SU-DHL-6 (cell line): Measurements from ENCODE around the gene GPR119.

Experiments
- H2AFZ ChIP-seq: fragments of 200-600 bp; sonication (generic); 2 replicates; pipeline ENCODE4 v1.6.1; 2014; ENCODE audit warnings: low read depth, mild to moderate bottlenecking, moderate library complexity, mixed read lengths, antibody characterized with exemption, low read length; ENCODE audit not compliant: severe bottlenecking
- H3F3A ChIP-seq: fragments of 200-600 bp; shearing (Covaris generic); 2 replicates; pipeline ENCODE4 v1.6.0; 2016; ENCODE audit warnings: antibody characterized with exemption, mild to moderate bottlenecking; ENCODE audit not compliant: insufficient read depth
- H3K27ac ChIP-seq: fragments of 200-600 bp; sonication (generic); 2 replicates; pipeline ENCODE4 v1.5.1; 2016; ENCODE audit warnings: low read depth, mild to moderate bottlenecking, low read length, moderate library complexity, mixed read lengths
- H3K27me3 ChIP-seq: fragments of 200-600 bp; sonication (generic), shearing (Covaris generic); 2 replicates; pipeline ENCODE4 v1.6.0; 2014; ENCODE audit warnings: mild to moderate bottlenecking, low read length
- H3K36me3 ChIP-seq: fragments of 200-600 bp; sonication (generic); 2 replicates; pipeline ENCODE4 v1.6.1; 2014; ENCODE audit warnings: mild to moderate bottlenecking, low read length, mixed read lengths
- H3K4me2 ChIP-seq: fragments of 300-600, 200-600 bp; shearing (Covaris generic), sonication (generic); 2 replicates; pipeline ENCODE4 v1.6.0; 2014; ENCODE audit warnings: low read length, low read depth, mild to moderate bottlenecking; ENCODE audit not compliant: poor library complexity, severe bottlenecking
- H3K4me3 ChIP-seq: fragments of 200-600 bp; sonication (generic); 2 replicates; pipeline ENCODE4 v1.5.1; 2014; ENCODE audit warnings: antibody characterized with exemption, low read length, mild to moderate bottlenecking, mixed read lengths; ENCODE audit not compliant: insufficient read depth, poor library complexity, severe bottlenecking
- H3K79me2 ChIP-seq: fragments of 200-600 bp; sonication (generic); 2 replicates; pipeline ENCODE4 v1.6.1; 2014; ENCODE audit warnings: mild to moderate bottlenecking, low read length, moderate library complexity; ENCODE audit not compliant: insufficient read depth
- H3K9ac ChIP-seq: fragments of 200-600 bp; sonication (generic); 2 replicates; pipeline ENCODE4 v1.7.0; 2014; ENCODE audit warnings: mild to moderate bottlenecking, low read length
- H3K9me2 ChIP-seq: fragments of 200-600 bp; sonication (generic); replicated peaks from 2 replicates; pipeline ENCODE4 v1.6.1; 2014; ENCODE audit warnings: low read length; ENCODE audit not compliant: insufficient read depth
- H3K9me3 ChIP-seq: fragments of 200-600 bp; sonication (generic); 2 replicates; pipeline ENCODE4 v1.6.1; 2014; ENCODE audit warnings: low read length, mixed read lengths; ENCODE audit not compliant: insufficient read depth
- H4K20me1 ChIP-seq: fragments of 200-600 bp; sonication (generic); 2 replicates; pipeline ENCODE4 v1.6.1; 2014; ENCODE audit warnings: low read depth, mild to moderate bottlenecking, antibody characterized with exemption, low read length, moderate library complexity, mixed read lengths
- EZH2phosphoT487 ChIP-seq: fragments of 200-600 bp; sonication (generic), shearing (Covaris generic); conservative IDR thresholded peaks from 2 replicates; pipeline ENCODE4 v1.6.1; 2018; ENCODE audit warnings: mild to moderate bottlenecking, antibody characterized with exemption, low read length, moderate library complexity, mixed read lengths
- TF ChIP-seq, protein P1 (sequence below): fragments of 200-600 bp; sonication (generic); IDR thresholded peaks from one replicate; pipeline ENCODE4 v1.5.1; 2017; ENCODE audit warnings: antibody characterized with exemption, mild to moderate bottlenecking, low read length, moderate library complexity; ENCODE audit not compliant: insufficient read depth, poor library complexity, severe bottlenecking

GPR119 gene

GRCh38 chrX:130414800-130415199, 29.3 kb upstream of the GPR119 start:
- Histone ChIP-seq H3K36me3 (no peaks in the 10 kb centered on the region), H3K9me2 (no peaks in the 10 kb centered on the region), H3K9me3 (no peaks in the 10 kb centered on the region), H3K9ac (no peak overlapping the region), H2AFZ (no peak overlapping the region), H3K4me2 (no peak overlapping the region), H3K79me2 (no peaks in the 10 kb centered on the region), H3F3A (no peaks in the 10 kb centered on the region), H3K27me3 (no peaks in the 10 kb centered on the region), H3K27ac (no peak overlapping the region), H4K20me1 (no peaks in the 10 kb centered on the region), H3K4me3 (no peak overlapping the region)
- TF ChIP-seq, protein P1, sequence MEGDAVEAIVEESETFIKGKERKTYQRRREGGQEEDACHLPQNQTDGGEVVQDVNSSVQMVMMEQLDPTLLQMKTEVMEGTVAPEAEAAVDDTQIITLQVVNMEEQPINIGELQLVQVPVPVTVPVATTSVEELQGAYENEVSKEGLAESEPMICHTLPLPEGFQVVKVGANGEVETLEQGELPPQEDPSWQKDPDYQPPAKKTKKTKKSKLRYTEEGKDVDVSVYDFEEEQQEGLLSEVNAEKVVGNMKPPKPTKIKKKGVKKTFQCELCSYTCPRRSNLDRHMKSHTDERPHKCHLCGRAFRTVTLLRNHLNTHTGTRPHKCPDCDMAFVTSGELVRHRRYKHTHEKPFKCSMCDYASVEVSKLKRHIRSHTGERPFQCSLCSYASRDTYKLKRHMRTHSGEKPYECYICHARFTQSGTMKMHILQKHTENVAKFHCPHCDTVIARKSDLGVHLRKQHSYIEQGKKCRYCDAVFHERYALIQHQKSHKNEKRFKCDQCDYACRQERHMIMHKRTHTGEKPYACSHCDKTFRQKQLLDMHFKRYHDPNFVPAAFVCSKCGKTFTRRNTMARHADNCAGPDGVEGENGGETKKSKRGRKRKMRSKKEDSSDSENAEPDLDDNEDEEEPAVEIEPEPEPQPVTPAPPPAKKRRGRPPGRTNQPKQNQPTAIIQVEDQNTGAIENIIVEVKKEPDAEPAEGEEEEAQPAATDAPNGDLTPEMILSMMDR: no peak
- TF ChIP-seq EZH2phosphoT487: no peak

DNA sequence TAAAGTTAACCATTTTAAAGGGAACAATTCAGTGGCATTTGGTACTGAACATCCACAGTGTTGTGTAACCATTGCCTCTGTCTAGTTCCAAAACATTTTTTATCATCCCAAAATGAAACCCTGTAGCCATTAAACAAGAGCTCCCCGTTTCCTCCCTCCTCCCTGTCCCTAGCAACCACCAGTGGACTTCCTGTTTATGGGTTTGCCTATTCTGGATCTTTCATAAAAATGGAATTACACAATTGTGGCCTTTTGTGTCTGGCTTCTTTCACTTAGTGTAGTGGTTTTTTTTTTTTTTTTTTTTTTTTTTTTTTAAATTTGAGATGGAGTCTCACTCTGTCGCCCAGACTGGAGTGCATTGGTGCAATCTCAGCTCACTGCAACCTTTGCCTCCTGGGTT, 27.9 kb upstream of the GPR119 start:
- no peak overlapping the region for H3K4me2 ChIP-seq
- no peak overlapping the region for H3K9ac ChIP-seq
- H4K20me1 ChIP-seq: no peaks in the 10 kb centered on the region
- no peak overlapping the region for H3K4me3 ChIP-seq
- no peaks in the 10 kb centered on the region for H3K9me3 ChIP-seq
- H3K36me3 ChIP-seq: no peaks in the 10 kb centered on the region
- no peaks in the 10 kb centered on the region for H3F3A ChIP-seq
- H3K27me3 ChIP-seq: no peaks in the 10 kb centered on the region
- no peak for TF ChIP-seq EZH2phosphoT487
- TF ChIP-seq, protein P1: no peak
- H3K79me2 ChIP-seq: no peaks in the 10 kb centered on the region
- no peak overlapping the region for H3K27ac ChIP-seq
- no peaks in the 10 kb centered on the region for H3K9me2 ChIP-seq
- no peak overlapping the region for H2AFZ ChIP-seq

DNA sequence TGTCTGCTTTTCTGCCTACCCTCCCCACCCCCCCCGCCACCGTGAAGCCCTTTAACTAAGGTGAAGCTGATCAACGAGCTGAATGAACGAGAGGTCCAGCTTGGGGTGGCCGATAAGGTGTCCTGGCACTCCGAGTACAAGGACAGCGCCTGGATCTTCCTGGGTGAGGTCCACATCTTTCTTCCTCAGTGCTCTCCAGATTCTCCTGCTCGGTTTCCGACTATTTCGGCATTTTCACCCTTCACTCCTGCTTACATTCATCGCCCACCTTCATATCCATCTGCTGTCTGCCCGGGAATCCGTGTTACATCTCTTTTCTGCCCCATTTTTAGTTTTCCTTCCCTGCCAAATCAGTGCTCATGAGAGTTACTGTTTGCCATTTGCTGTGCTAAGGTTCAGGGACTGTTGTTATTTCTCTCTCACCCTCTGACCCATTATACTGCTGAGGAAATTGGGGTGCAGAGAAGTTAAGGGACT, 16.8 kb upstream of the GPR119 start:
- Histone ChIP-seq H3K27ac (no peak overlapping the region), H3K9me2 (no peaks in the 10 kb centered on the region), H3K79me2 (peaks cover 13% of the 10 kb centered on the region; the same call in 1 of the 2 replicates), H3K36me3 (no peaks in the 10 kb centered on the region), H3K9me3 (no peaks in the 10 kb centered on the region), H3K4me3 (peak overlapping the region; percentile 88), H3K9ac (peak overlapping the region; percentile 83), H4K20me1 (no peaks in the 10 kb centered on the region), H3K4me2 (peak overlapping the region; percentile 88), H3K27me3 (no peaks in the 10 kb centered on the region), H3F3A (no peaks in the 10 kb centered on the region), H2AFZ (peak overlapping the region; percentile 44)
- TF ChIP-seq, protein P1: no peak
- TF ChIP-seq EZH2phosphoT487: no peak
